HCT116 (cell line): Measurements from ENCODE around the gene ORC3. TPM values are rescaled to one million over a fixed set of nuclear protein-coding genes. Genes with fewer than 3 reads are reported as not detected.

Source experiments
- ATAC-seq: fragments of 200-7000 bp; cut with Tn5 transposase; 2 replicates; pipeline ENCODE4 v1.9.1; 2020; ENCODE audit warnings: mild to moderate bottlenecking, moderate library complexity
- BruUV-seq: library from RNA; stranded (reverse); fragments of 400-500 nt; replicated peaks from 2 replicates; lab custom pipeline; 2021; lab: Mats Ljungman, UMichigan
- CTCF ChIA-PET: fragments of 300-600 bp; sonication (Branson Sonifier 250); formaldehyde crosslinking; loops from one replicate; lab custom pipeline; 2021; ENCODE audit warnings: antibody characterized with exemption; lab: Charles Lee
- POLR2A ChIA-PET: fragments of 300-600, 350-600 bp; sonication (Branson Sonifier 250); formaldehyde crosslinking; loops from one replicate; lab custom pipeline; 2021; ENCODE audit warnings: antibody characterized with exemption; lab: Charles Lee
- RAD21 ChIA-PET, 2 experiments: fragments of 300-600 bp; sonication (Branson Sonifier 250); formaldehyde crosslinking; loops; one replicate each; lab custom pipeline; 2023; ENCODE audit warnings: low total read pairs in 2 of 2; ENCODE audit not compliant: uncharacterized antibody in 2 of 2, unreplicated experiment in 2 of 2, low non-redundant PET in 1 of 2; lab: Charles Lee
- DNase-seq: peaks from one replicate; pipeline ENCODE4 v3.0.0-alpha.2; 2010; ENCODE audit warnings: low read depth, low spot score
- H2AFZ ChIP-seq: fragments of 200-600 bp; shearing (Covaris generic), sonication (generic); 2 replicates; pipeline ENCODE4 v1.6.1; 2017; ENCODE audit warnings: low read depth, mixed run types, mixed read lengths, antibody characterized with exemption, low read length; ENCODE audit not compliant: poor library complexity, severe bottlenecking
- H3K27ac ChIP-seq: 2 replicates; pipeline ENCODE4 v1.5.1; 2012; ENCODE audit warnings: low read depth, low read length
- H3K27me3 ChIP-seq: fragments of 200-600 bp; sonication (generic); 2 replicates; pipeline ENCODE4 v1.6.1; 2016; ENCODE audit warnings: mixed run types, low read length, mixed read lengths; ENCODE audit not compliant: insufficient read depth
- H3K36me3 ChIP-seq, 2 experiments: fragments of 200-500 bp in 1 of 2; fragments of 200-600 bp in 1 of 2; sonication (Bioruptor generic) in 1 of 2; sonication (generic) in 1 of 2; 2 replicates each; pipeline versions ENCODE4 v1.5.1 to v1.6.1; 2014 to 2016; ENCODE audit warnings: low read length in 2 of 2, inconsistent platforms in 1 of 2, mixed read lengths in 1 of 2, mixed run types in 1 of 2; ENCODE audit not compliant: insufficient read depth in 2 of 2, control insufficient read depth in 1 of 2
- H3K4me1 ChIP-seq, 2 experiments: fragments of 200-600 bp in 1 of 2; sonication (generic) in 1 of 2; 2 replicates each; pipeline versions ENCODE4 v1.5.1 to v1.6.1; 2012 to 2017; ENCODE audit warnings: low read length in 2 of 2, inconsistent platforms in 1 of 2, mild to moderate bottlenecking in 1 of 2, mixed read lengths in 1 of 2, mixed run types in 1 of 2, moderate library complexity in 1 of 2; ENCODE audit not compliant: insufficient read depth in 2 of 2, control insufficient read depth in 1 of 2
- H3K4me2 ChIP-seq: fragments of 200-600 bp; sonication (generic); 2 replicates; pipeline ENCODE4 v1.6.1; 2017; ENCODE audit warnings: mixed run types, low read length, mixed read lengths
- H3K4me3 ChIP-seq, 2 experiments: fragments of 200-600 bp in 1 of 2; sonication (generic) in 1 of 2; replicated peaks in 1 of 2; 2 replicates each; pipeline ENCODE4 v1.5.1; 2011 to 2016; ENCODE audit warnings: low read length in 2 of 2, control low read depth in 1 of 2, low read depth in 1 of 2, mild to moderate bottlenecking in 1 of 2, mixed read lengths in 1 of 2, mixed run types in 1 of 2
- H3K79me2 ChIP-seq: fragments of 200-600 bp; sonication (generic); 2 replicates; pipeline ENCODE4 v1.6.1; 2017; ENCODE audit warnings: mild to moderate bottlenecking, mixed run types, low read length, moderate library complexity, mixed read lengths; ENCODE audit not compliant: insufficient read depth
- H3K9ac ChIP-seq: fragments of 200-600 bp; sonication (generic); 2 replicates; pipeline ENCODE4 v1.6.1; 2016; ENCODE audit warnings: low read length, mixed read lengths
- H3K9me2 ChIP-seq: fragments of 200-600 bp; sonication (generic), shearing (Covaris generic); 2 replicates; pipeline ENCODE4 v1.6.1; 2017; ENCODE audit warnings: mixed run types, mild to moderate bottlenecking, moderate library complexity; ENCODE audit not compliant: insufficient read depth
- H3K9me3 ChIP-seq, 2 experiments: fragments of 200-500 bp in 1 of 2; fragments of 200-600 bp in 1 of 2; sonication (Bioruptor generic) in 1 of 2; sonication (generic) in 1 of 2; 2 replicates each; pipeline ENCODE4 v1.6.1; 2014 to 2017; ENCODE audit warnings: low read length in 2 of 2, mixed read lengths in 2 of 2, inconsistent platforms in 1 of 2, low read depth in 1 of 2, mild to moderate bottlenecking in 1 of 2, mixed run types in 1 of 2, moderate library complexity in 1 of 2; ENCODE audit not compliant: control insufficient read depth in 1 of 2, insufficient read depth in 1 of 2
- H4K20me1 ChIP-seq: fragments of 200-600 bp; sonication (generic), shearing (Covaris generic); 2 replicates; pipeline ENCODE4 v1.6.1; 2017; ENCODE audit warnings: mixed run types, mild to moderate bottlenecking, moderate library complexity; ENCODE audit not compliant: insufficient read depth
- ATF3 ChIP-seq: IDR thresholded peaks from 2 replicates; pipeline ENCODE4 v1.6.1; 2012
- CBX3 ChIP-seq: IDR thresholded peaks from 2 replicates; pipeline ENCODE4 v1.6.1; 2012; ENCODE audit warnings: low read depth
- CEBPB ChIP-seq: IDR thresholded peaks from 2 replicates; pipeline ENCODE4 v1.6.1; 2012; ENCODE audit warnings: low read depth
- ELF1 ChIP-seq: IDR thresholded peaks from 2 replicates; pipeline ENCODE4 v1.6.1; 2012; ENCODE audit warnings: low read depth, borderline replicate concordance
- EZH2 ChIP-seq: fragments of 200-600 bp; sonication (generic); IDR thresholded peaks from 2 replicates; pipeline ENCODE4 v1.6.1; 2017; ENCODE audit warnings: antibody characterized with exemption, mixed run types
- EZH2phosphoT487 ChIP-seq: fragments of 200-600 bp; IDR thresholded peaks from 2 replicates; pipeline ENCODE4 v1.6.1; 2018; ENCODE audit warnings: antibody characterized with exemption, borderline replicate concordance
- FOSL1 ChIP-seq: IDR thresholded peaks from 2 replicates; pipeline ENCODE4 v1.6.1; 2012; ENCODE audit warnings: low read depth
- JUND ChIP-seq: IDR thresholded peaks from 2 replicates; pipeline ENCODE4 v1.6.1; 2012
- MAX ChIP-seq: IDR thresholded peaks from 2 replicates; pipeline ENCODE4 v1.6.1; 2012
- RAD21 ChIP-seq: IDR thresholded peaks from 2 replicates; pipeline ENCODE4 v1.6.1; 2012; ENCODE audit warnings: low read depth, mild to moderate bottlenecking
- SRF ChIP-seq: IDR thresholded peaks from 2 replicates; pipeline ENCODE4 v1.6.1; 2012; ENCODE audit warnings: low read depth
- YY1 ChIP-seq: IDR thresholded peaks from 2 replicates; pipeline ENCODE4 v1.6.1; 2011; ENCODE audit warnings: low read length, low read depth, moderate library complexity, mild to moderate bottlenecking; ENCODE audit not compliant: insufficient replicate concordance; ENCODE audit errors: extremely low read depth
- ZFX ChIP-seq: fragments of 450-650 bp; IDR thresholded peaks from 2 replicates; pipeline ENCODE4 v1.6.1; 2017
- intact Hi-C: fragments of 100-400 bp; cut with micrococcal nuclease; formaldehyde crosslinking; loops from 2 replicates; pipeline ENCODE4 v1.10.0; 2022
- total RNA-seq: library from RNA; stranded (reverse); gene quantifications from one replicate; pipeline ENCODE4 v1.2.1, GENCODE V29; 2021; ENCODE audit not compliant: unreplicated experiment
- TF ChIP-seq, protein P1 (sequence below): IDR thresholded peaks from 2 replicates; pipeline ENCODE4 v1.6.1; 2012; ENCODE audit warnings: low read depth

ORC3 gene
- total RNA-seq, 1 experiment from 2014 or later = 34.2 TPM

- TF ChIP-seq ATF3 (no peak), ELF1 (no peak)
Observed at GRCh38 chr6:87641065-87641692, 51.2 kb downstream of the ORC3 start (continued).

DNA sequence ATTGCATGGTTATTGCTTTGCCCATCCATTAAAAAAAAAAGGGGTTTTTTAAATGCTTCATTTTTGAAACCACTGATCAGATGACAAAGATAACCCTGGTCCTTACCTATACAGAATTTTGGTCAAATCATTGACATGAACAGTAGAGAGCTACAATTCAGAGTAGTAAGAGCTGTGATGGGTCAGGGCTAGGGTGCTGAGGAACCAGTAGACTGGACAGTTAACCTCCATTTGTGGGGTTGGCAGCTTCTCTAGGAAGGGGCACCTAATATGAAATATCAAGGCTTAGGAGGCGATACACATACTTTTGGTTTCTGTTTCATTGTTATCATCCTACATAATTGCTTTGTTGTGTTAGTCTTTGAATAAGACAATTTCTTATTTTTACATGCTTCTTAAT is 55.1 kb downstream of the ORC3 start:
- Histone ChIP-seq H3K4me1 (no peaks in the 10 kb centered on the region), H4K20me1 (no peaks in the 10 kb centered on the region), H3K79me2 (no peaks in the 10 kb centered on the region), H3K27ac (no peak overlapping the region), H3K9me3 (no peaks in the 10 kb centered on the region), H3K4me2 (no peak overlapping the region), H3K36me3 (0 out of 4 replicates have a peak, but pooled peaks cover 0 to 2% of the 10 kb centered on the region in 2 experiments), H3K9me2 (no peaks in the 10 kb centered on the region), H3K4me3 (no peak overlapping the region), H2AFZ (no peak overlapping the region), H3K27me3 (no peaks in the 10 kb centered on the region), H3K9ac (no peak overlapping the region)
- no TSS peak for BruUV-seq
- no peak for TF ChIP-seq JUND
- no peak for TF ChIP-seq ZFX
- no peak for TF ChIP-seq YY1
- RAD21 ChIA-PET = no interaction called here
- ATAC-seq (no peak), DNase-seq (no peak)
- CTCF ChIA-PET = no interaction called here
- POLR2A ChIA-PET = no interaction called here
- intact Hi-C loops = no loop called here

DNA sequence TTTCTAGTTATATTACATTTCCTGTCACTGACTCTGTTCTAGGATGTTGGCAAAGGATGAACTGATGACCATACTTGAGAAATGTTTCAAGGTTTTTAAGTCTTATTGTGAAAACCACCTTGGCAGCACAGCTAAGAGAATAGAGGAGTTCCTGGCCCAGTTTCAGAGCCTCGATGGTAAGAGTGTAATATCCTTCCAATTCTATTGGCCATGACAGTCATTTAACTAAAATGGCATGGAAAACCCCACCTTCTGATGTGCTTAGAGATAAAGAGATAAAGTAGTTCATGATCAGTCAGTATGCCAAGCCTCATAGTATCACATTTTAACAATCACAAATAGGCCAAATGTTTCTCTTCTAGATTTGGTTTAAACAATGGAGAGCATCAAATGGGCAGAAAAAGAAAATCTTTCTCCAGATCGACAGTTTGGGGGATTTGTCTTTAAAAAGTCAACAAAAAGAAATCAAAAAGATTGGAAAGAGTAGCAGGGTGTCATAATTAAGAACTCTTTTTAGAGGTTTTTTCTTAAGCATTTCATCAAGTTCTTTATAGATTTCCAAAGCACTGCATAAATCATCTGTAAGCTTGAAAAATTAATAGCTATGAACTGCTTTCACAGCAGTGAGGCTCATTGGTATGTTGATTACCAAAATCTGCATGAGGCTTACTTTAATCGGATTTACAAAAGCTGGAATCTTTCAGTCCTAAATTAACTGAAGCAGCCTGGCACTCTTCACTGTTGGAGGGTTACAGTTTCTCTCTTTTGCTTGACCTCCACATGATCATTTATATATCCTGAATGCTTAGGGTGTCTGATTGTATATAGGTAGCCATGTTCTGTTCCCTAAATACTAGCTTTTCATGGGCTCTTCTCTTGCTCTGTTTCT is 63.4 kb downstream of the ORC3 start:
- Histone ChIP-seq H4K20me1 (no peaks in the 10 kb centered on the region; the same call in 1 of the 2 replicates), H3K4me2 (no peak overlapping the region), H3K79me2 (no peaks in the 10 kb centered on the region), H2AFZ (no peak overlapping the region), H3K36me3 (peaks cover 5 to 10% of the 10 kb centered on the region in 2 experiments; a peak in 2 of 4 replicates), H3K4me3 (no peak overlapping the region), H3K9ac (no peak overlapping the region), H3K4me1 (no peaks in the 10 kb centered on the region), H3K27ac (no peak overlapping the region), H3K9me3 (no peaks in the 10 kb centered on the region), H3K9me2 (no peaks in the 10 kb centered on the region), H3K27me3 (no peaks in the 10 kb centered on the region)
- intact Hi-C loops = no loop called here
- ChIA-PET CTCF (no interaction called here), POLR2A (no interaction called here), RAD21 (no interaction called here)
- ATAC-seq (no peak), DNase-seq (no peak)
- BruUV-seq = no TSS peak
- TF ChIP-seq CEBPB (no peak), SRF (no peak), MAX (no peak), CBX3 (no peak), EZH2 (no peak), FOSL1 (no peak), RAD21 (no peak), EZH2phosphoT487 (no peak)
- TF ChIP-seq, protein P1, sequence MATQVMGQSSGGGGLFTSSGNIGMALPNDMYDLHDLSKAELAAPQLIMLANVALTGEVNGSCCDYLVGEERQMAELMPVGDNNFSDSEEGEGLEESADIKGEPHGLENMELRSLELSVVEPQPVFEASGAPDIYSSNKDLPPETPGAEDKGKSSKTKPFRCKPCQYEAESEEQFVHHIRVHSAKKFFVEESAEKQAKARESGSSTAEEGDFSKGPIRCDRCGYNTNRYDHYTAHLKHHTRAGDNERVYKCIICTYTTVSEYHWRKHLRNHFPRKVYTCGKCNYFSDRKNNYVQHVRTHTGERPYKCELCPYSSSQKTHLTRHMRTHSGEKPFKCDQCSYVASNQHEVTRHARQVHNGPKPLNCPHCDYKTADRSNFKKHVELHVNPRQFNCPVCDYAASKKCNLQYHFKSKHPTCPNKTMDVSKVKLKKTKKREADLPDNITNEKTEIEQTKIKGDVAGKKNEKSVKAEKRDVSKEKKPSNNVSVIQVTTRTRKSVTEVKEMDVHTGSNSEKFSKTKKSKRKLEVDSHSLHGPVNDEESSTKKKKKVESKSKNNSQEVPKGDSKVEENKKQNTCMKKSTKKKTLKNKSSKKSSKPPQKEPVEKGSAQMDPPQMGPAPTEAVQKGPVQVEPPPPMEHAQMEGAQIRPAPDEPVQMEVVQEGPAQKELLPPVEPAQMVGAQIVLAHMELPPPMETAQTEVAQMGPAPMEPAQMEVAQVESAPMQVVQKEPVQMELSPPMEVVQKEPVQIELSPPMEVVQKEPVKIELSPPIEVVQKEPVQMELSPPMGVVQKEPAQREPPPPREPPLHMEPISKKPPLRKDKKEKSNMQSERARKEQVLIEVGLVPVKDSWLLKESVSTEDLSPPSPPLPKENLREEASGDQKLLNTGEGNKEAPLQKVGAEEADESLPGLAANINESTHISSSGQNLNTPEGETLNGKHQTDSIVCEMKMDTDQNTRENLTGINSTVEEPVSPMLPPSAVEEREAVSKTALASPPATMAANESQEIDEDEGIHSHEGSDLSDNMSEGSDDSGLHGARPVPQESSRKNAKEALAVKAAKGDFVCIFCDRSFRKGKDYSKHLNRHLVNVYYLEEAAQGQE = no peak
